ENCODE measurements around the gene RYR1. TPM values are rescaled to one million over a fixed set of nuclear protein-coding genes. Genes with fewer than 3 reads are reported as not detected.

Gene RYR1
- total RNA-seq (2016; rRNA removed; fragmentation: Illumina TruSeq; extraction: Trizol) (not detected in 2 replicates), polyA plus RNA-seq (2011; rRNA removed) (0.03 and 0.14 TPM in 2 replicates), polyA minus RNA-seq (2011; rRNA and poly(A)+ RNA removed; ENCODE audit: low replicate concordance) (0.05 and 0.40 TPM in 2 replicates), Bru-seq, nascent RNA (percentile 1 among the genes with signal in this experiment), BruChase-seq, experiment 1, labeled RNA remaining after a 6-hour chase (percentile 2 among the genes with signal in this experiment), BruChase-seq, experiment 2, labeled RNA remaining after a 2-hour chase (percentile 1 among the genes with signal in this experiment)
- not detected in 2 replicates for total RNA-seq (2016; cell fraction: cytosol; rRNA removed; fragmentation: Illumina TruSeq; extraction: Trizol; ENCODE audit: low read depth)
- not detected in 2 replicates for total RNA-seq (2016; cell fraction: insoluble cytoplasmic fraction; rRNA removed; fragmentation: Illumina TruSeq; extraction: Trizol)
- not detected in 2 replicates for total RNA-seq (2016; cell fraction: membrane; rRNA removed; fragmentation: Illumina TruSeq; extraction: Trizol)
- not detected in 2 replicates for total RNA-seq (2016; cell fraction: nucleus; rRNA removed; fragmentation: Illumina TruSeq; extraction: Trizol)
- 0.03 TPM in 1 of 2 replicates, not detected in the other for polyA plus RNA-seq (2011; cell fraction: cytosol; rRNA removed)
- 0.69 and 0.71 TPM in 2 replicates for polyA plus RNA-seq (2011; cell fraction: nucleus; rRNA removed)
- polyA plus RNA-seq (2012): 0.05 and 0.35 TPM in 2 replicates
- not detected in 2 replicates for polyA plus RNA-seq (2016; cell fraction: cytosol; fragmentation: Illumina TruSeq; extraction: Trizol; ENCODE audit: low read depth)
- not detected in 2 replicates for polyA plus RNA-seq (2016; cell fraction: insoluble cytoplasmic fraction; fragmentation: Illumina TruSeq; extraction: Trizol; ENCODE audit: low read depth)
- polyA plus RNA-seq (2016; cell fraction: membrane; fragmentation: Illumina TruSeq; extraction: Trizol; ENCODE audit: low read depth): not detected in 2 replicates
- polyA plus RNA-seq (2016; cell fraction: nucleus; fragmentation: Illumina TruSeq; extraction: Trizol; ENCODE audit: insufficient read depth, low read depth): 0.05 TPM in 1 of 2 replicates, not detected in the other
- polyA minus RNA-seq (2011; cell fraction: cytosol; rRNA and poly(A)+ RNA removed): not detected in 2 replicates
- polyA minus RNA-seq (2011; cell fraction: nucleus; rRNA and poly(A)+ RNA removed): 0.13 TPM in 1 of 2 replicates, not detected in the other
- long read RNA-seq, experiment 1: 0 reads
- long read RNA-seq, experiment 2: 0 reads

GRCh38 chr19:38433268-38433733 lies at the start of gene RYR1:
RYR1 (plus strand) TSS chr19:38433691; CDS start chr19:38433830, 139 bp downstream.
- ATAC-seq (peak; percentile 51; the same call in 2 of the 3 replicates), DNase-seq (ENCODE audit: low spot score) (no peak), FAIRE-seq (no peak)
- no peaks in the 10 kb centered on the region for H3K36me3 ChIP-seq (replicated peaks in 1 of 2; ENCODE audit: control insufficient read depth in 1 of 2, insufficient read depth in 2 of 2, low read length in 2 of 2)
- no peak within 1 kb of the TSS for H3K9ac ChIP-seq (ENCODE audit: insufficient read depth, low read depth, low read length)
- no peaks in the 10 kb centered on the region for H3K79me2 ChIP-seq (ENCODE audit: insufficient read depth, low read length)
- no peak within 1 kb of the TSS for H2AFZ ChIP-seq (ENCODE audit: low read length)
- no peak within 1 kb of the TSS for H3K4me3 ChIP-seq (replicated peaks in 1 of 3; ENCODE audit: insufficient read depth in 1 of 3, low read depth in 2 of 3, low read length in 3 of 3)
- H3K4me2 ChIP-seq (ENCODE audit: low read depth, low read length): no peak within 1 kb of the TSS
- in situ Hi-C loops (cut with HindIII; ENCODE audit: extremely low pct_ligation_motif_present, low pct_unique_long_range_greater_than_20kb) (no loop called here), intact Hi-C loops (cut with micrococcal nuclease; ENCODE audit: unreplicated experiment) (no loop called here)
- no peaks in the 10 kb centered on the region for H4K20me1 ChIP-seq (ENCODE audit: insufficient read depth, low read length)
- BruUV-seq (replicated peaks): no TSS peak
- H3K27ac ChIP-seq (ENCODE audit: extremely low read length, insufficient read depth, low read length): no peak within 1 kb of the TSS
- no peaks in the 10 kb centered on the region for H3K4me1 ChIP-seq (ENCODE audit: insufficient read depth, low read length)
- ChIA-PET POLR2A (no interaction called here), CTCF (ENCODE audit: low intra/inter-chr PET ratio, low total read pairs) (no interaction called here)
- no peaks in the 10 kb centered on the region for H3K9me3 ChIP-seq (ENCODE audit: low read length)
- WGBS (ENCODE audit: low lambda C conversion rate): 37% methylated on average over 8 of the region's 20 CpGs
- H3K27me3 ChIP-seq (ENCODE audit: control insufficient read depth in 1 of 2, insufficient read depth in 2 of 2, low read length in 2 of 2): peaks cover 0 to 6% of the 10 kb centered on the region in 2 experiments; a peak in 2 of 5 replicates
- TF ChIP-seq E2F5 (CRISPR knock-in tag; conservative IDR thresholded peaks at IDR 0.05) (no peak), ZNF510 (CRISPR knock-in tag; IDR thresholded peaks at IDR 0.05; ENCODE audit: low read depth) (no peak), ZNF629 (CRISPR knock-in tag; conservative IDR thresholded peaks at IDR 0.05) (peak; percentile 66), NFE2L1 (CRISPR knock-in tag; IDR thresholded peaks at IDR 0.05; ENCODE audit: borderline replicate concordance) (no peak), ZNF773 (CRISPR knock-in tag; IDR thresholded peaks at IDR 0.05; ENCODE audit: borderline replicate concordance) (no peak), MIER2 (CRISPR knock-in tag; IDR thresholded peaks at IDR 0.05) (no peak), CREBL2 (CRISPR knock-in tag; IDR thresholded peaks at IDR 0.05; ENCODE audit: borderline replicate concordance) (no peak), ZNF460 (CRISPR knock-in tag; IDR thresholded peaks at IDR 0.05; ENCODE audit: borderline replicate concordance) (no peak)
